Mammary epithelial cell (primary cell): ENCODE data around the gene ZFAND3.

Experiments used
- EZH2 ChIP-seq: IDR thresholded peaks from 2 replicates; pipeline ENCODE4 v1.6.1; 2012; ENCODE audit warnings: low read length, inconsistent platforms, borderline replicate concordance
- TF ChIP-seq, protein P1 (sequence below), 2 donors: IDR thresholded peaks in 1 of 2; conservative IDR thresholded peaks in 1 of 2; 2 replicates each; pipeline ENCODE4 v1.5.1; 2011 to 2012; ENCODE audit warnings: inconsistent platforms in 2 of 2, low read length in 2 of 2, mild to moderate bottlenecking in 2 of 2, control low read depth in 1 of 2, low read depth in 1 of 2; ENCODE audit not compliant: insufficient read depth in 1 of 2; ENCODE audit errors: extremely low read depth in 1 of 2

DNA sequence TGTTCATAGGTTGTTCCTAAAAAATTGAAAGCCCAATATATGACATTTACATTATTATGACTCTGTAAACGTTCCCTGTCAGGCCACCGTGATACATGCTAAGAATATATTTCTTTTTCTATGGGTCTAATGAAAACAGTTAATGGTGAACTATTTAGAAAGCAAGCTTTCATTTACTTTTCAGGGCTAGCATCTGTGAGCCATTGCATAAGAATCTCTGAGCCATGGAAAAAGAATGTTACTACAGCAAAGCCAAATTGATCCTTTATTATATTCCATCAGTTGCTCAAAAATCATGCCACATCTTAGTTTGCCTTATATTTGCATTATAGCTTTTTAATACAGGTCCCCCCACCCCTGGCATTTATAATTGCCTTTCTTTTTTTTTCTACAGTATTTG lies 275.5 kb downstream of the ZFAND3 start:
- TF ChIP-seq, protein P1, sequence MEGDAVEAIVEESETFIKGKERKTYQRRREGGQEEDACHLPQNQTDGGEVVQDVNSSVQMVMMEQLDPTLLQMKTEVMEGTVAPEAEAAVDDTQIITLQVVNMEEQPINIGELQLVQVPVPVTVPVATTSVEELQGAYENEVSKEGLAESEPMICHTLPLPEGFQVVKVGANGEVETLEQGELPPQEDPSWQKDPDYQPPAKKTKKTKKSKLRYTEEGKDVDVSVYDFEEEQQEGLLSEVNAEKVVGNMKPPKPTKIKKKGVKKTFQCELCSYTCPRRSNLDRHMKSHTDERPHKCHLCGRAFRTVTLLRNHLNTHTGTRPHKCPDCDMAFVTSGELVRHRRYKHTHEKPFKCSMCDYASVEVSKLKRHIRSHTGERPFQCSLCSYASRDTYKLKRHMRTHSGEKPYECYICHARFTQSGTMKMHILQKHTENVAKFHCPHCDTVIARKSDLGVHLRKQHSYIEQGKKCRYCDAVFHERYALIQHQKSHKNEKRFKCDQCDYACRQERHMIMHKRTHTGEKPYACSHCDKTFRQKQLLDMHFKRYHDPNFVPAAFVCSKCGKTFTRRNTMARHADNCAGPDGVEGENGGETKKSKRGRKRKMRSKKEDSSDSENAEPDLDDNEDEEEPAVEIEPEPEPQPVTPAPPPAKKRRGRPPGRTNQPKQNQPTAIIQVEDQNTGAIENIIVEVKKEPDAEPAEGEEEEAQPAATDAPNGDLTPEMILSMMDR (conservative IDR thresholded peaks at IDR 0.05 in 1 of 2, IDR thresholded peaks at IDR 0.05 in 1 of 2; ENCODE audit: extremely low read depth in 1 of 2, insufficient read depth in 1 of 2, low read depth in 1 of 2, low read length in 2 of 2), result no peak
- TF ChIP-seq EZH2, result no peak
